ENCODE data around the gene UBE2D4.
"Not testable (repeated sequence)": the region's sequence is repeated elsewhere in the genome, so short reads cannot be mapped to it uniquely, and the experiment has no call there.

Gene UBE2D4

DNA sequence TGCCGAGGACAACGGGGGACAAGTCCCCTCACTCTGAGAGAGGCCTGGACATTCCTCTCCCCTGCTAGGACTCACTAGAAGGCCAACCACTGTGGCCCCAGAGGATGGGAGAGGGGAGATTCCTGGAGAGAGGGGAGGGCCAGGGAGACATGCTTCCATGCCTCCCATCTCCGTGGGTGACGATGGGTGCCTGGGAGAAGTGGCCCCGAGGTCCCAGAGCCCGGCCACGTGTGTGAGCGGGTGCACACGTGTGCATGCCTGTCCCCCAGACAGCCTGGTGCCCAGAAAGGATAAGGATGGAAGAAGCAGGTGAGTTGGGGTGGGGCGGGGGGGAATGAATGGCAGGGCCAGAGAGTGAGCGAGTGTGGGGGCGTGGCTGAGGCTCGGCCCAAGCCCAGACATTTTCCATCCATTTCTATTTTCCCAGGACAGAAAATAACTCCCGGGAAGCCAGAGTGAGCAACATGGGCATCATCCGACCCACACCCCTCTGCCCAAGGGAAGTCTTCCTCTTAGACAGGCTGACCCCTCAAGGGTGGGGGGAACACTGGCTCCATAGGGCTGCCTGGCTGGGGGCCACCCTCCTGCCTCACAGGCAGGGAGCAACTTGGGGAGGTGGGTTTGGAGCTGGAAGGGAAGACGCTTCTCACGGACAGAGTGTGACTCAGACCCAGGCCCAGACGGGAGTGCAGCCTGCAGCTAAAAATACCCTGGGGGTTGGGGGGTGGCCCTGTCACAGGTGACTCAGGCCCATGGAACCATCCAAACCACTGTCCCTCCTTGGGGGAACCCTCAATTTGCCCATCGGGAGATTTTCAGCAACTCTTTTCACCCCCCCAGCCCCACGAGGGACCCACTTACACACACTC is 42.2 kb downstream of the UBE2D4 start:
- not testable (repeated sequence) for DNase-seq

DNA sequence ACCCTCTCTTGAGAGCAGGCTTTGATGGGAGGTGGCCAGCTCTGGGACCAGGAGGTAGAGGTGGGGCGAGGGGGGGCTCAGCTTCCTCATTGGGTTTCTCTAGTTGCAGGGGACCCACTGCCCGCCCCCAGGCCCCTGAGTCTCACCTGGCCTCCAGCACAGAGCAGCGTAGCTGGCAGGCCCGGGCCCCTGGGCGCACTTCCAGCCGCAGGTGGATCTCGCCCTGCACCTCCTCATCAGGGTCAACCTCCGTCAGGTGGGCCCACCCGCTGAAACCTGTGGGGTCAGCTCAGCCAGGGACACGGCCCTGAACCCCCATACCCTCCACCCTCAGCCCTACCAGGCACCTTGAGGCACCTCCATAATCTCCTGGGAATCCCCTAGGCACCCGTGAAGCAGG is 43.4 kb downstream of the UBE2D4 start:
- not testable (repeated sequence) for DNase-seq

DNA sequence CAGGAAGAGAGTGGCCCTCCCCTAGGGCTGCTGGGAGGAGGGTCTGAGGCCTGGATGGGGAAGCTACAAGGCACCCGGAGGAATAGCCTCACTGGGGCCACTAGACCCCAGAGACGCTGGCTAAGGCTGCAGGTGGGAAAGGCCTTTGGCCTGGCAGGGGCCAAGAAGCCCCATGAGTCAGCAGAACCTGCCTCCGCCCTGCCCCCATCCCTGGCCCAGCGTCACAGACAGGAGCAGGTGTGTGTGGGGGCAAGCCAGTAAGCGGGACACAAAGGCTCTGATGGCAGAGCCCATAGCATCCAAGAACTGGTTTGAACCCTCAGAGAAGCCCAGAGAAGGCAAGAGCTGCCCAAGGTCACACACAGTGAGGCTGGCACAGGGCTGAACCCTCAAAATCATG is 44.5 kb downstream of the UBE2D4 start:
- DNase-seq: not testable (repeated sequence)

DNA sequence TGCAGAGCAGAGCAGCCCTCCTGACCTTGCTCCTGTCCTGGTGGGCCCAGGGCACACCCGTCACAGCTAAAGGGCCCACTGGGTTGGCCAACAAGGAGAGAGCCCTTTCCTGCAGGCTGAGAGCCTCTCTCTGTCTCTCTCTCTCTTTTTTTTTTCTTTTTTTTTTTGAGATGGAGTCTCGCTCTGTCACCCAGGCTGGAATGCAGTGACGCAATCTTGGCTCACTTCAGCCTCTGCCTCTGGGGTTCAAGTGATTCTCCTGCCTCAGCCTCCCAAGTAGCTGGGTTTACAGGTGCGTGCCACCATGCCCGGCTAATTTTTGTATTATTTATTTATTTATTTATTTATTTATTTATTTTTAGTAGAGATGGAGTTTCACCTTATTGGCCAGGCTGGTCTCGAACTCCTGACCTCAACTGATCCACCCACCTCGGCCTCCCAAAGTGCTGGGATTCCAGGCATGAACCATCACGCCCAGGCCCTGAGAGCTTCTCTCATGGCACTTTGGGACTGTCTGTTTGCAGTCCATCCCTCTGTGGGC is 47.9 kb downstream of the UBE2D4 start:
- DNase-seq: not testable (repeated sequence)

- DNase-seq: not testable (repeated sequence)
Measured at GRCh38 chr7:43974725-43975482, 48.7 kb downstream of the UBE2D4 start.

- no peak for DNase-seq
Measured at GRCh38 chr7:43977525-43977924, 51.3 kb downstream of the UBE2D4 start.

DNA sequence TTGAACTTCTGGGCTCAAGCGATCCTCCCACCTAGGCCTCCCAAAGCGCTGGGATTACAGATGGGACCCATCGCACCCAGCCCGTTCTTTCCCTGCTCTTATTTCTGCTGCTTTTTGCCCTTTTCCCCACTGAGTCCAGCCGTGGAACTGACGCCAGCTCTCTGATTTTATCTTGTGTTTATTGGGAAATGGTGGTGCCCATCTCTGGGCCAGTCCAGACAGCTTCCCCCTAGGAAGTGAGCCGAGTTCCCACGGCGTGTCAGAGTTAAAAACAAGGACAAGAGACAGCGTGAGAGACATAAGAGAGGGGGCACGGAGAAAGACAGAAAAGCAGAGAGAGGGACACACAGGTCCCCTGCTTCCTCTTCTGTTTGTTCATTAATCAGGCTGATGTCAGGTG is 51.9 kb downstream of the UBE2D4 start:
- not testable (repeated sequence) for DNase-seq

DNA sequence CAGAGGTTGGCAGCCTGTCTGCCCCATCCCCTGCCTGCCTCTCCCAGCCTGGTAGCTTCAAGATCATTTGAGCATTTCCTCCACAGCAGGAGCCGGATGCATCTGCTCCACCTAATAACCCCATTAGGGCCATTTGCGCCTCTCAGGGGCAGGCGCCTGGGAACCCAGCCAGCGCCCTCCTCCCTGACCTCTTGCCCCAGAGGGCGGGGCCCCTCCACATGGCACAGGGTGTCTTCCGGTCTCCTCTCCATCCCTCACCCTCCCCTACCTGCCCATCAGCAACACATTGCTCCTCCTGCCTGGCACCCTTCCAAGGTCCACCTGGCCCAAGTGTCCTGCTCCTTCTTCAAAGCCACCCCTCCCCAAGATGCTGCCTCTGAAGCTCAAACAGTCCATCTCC is 56.6 kb downstream of the UBE2D4 start:
- not testable (repeated sequence) for DNase-seq

DNA sequence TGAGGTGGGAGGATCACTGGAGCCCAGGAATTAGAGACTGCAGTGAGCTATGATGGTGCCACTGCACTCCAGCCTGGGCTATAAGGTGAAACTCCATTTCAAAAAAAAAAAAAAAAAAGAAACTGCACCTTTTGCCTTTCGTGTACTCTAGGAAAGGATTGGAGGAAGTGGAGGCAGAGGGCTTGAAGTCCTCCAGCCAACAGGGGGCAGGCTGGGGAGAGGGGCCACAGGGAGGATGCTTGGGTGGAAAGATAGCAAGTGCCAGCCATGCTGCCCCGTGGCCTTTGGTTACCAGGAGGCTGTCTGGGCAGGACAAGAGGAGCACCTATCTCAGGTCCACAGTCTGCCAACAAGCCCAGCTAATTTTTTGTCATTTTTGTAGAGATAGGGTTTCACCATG is 57.5 kb downstream of the UBE2D4 start:
- DNase-seq: not testable (repeated sequence)

- DNase-seq: not testable (repeated sequence)
Measured at GRCh38 chr7:43985904-43986864, 59.9 kb downstream of the UBE2D4 start.

- not testable (repeated sequence) for DNase-seq
Measured at GRCh38 chr7:43987476-43987875, 61.2 kb downstream of the UBE2D4 start.

DNA sequence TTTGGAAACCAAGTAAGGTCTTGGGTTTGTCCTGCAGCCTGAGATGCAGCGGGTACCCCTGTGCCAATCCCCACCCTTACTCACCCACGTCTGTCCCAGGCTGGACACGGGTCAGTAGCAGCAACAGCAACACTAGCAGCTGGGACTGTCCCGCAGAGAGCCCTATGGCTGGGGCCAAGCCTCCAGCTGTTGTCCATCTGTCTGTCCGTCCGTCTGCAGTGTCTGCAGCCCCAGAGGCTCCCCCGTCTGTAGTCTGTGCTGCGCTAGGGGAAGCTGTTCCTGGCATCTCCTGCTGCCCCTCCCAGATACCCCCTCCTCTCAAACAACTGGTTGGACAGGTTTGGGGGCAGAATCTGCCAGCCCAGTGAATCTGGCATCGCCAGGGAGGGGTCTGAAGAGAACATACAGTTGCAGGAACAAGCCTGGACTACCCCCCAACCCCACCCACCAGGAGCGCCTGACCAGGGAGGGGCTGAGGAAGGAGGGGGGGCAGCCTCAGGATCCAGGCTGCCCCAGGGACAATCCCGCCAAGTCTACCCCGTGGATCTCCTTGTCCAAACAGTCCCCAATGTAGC is 63.9 kb downstream of the UBE2D4 start:
- not testable (repeated sequence) for DNase-seq

- not testable (repeated sequence) for DNase-seq
Measured at GRCh38 chr7:43990829-43991228, 64.6 kb downstream of the UBE2D4 start.

GRCh38 chr7:43992896-43993295 is 66.7 kb downstream of the UBE2D4 start:
- not testable (repeated sequence) for DNase-seq

DNA sequence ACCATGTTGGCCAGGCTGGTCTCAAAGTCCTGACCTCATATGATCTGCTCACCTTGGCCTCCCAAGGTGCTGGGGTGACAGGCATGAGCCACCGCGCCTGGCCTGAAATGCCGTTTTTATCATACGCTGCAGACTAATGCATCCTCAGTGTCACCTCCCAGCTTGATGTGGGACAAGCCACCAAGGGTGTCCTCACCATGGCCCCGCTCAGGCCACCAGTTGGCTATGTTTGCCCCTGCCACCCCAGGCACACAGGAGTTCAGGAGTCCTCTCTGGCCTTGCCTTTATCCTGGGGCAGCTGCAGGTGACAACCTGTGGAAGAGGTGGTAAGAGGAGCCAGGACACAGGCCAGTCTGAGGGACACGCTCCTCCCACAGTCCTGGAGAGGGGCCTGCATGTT is 68.4 kb downstream of the UBE2D4 start:
- DNase-seq: not testable (repeated sequence)

DNA sequence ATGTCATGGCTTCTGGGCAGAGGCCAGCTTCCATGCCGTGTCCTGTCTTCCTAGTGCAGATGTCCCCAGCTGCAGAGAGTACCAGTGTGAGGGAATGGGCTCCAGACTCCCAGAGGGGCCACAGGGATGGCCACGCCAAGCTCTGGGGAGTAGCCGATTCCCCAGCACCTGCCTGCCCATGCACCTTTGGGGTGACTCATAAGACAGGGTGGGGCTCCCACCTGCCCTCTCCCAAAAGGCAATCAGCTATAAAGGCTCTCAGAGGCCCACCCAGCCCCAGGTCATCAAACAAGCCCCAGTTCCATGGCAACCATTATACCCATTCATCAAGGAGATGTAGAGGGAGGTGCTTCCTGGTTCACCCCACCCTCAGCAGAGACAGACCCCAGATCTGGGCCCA is 71.3 kb downstream of the UBE2D4 start, which contains the start of gene SPDYE1:
Gene SPDYE1 (plus strand): TSS at position 366 of the 400 bp plus-strand sequence. CDS start 2,053 bp downstream, outside the sequence.
- not testable (repeated sequence) for DNase-seq

All from NCI-H1694 treated with DMSO at 0.1 percent for 48 hours (cell line).